HG03457 (cell line): ENCODE measurements around the gene GRXCR1.
A peak's percentile ranks its signal among the peaks of the same experiment; 100 is the strongest.

ENCODE experiments used
- ATAC-seq: cut with Tn5 transposase; IDR thresholded peaks from one replicate; pipeline ENCODE4 v1.9.1; 2021; ENCODE audit warnings: moderate number of reproducible peaks; ENCODE audit not compliant: unreplicated experiment

GRXCR1 gene

DNA sequence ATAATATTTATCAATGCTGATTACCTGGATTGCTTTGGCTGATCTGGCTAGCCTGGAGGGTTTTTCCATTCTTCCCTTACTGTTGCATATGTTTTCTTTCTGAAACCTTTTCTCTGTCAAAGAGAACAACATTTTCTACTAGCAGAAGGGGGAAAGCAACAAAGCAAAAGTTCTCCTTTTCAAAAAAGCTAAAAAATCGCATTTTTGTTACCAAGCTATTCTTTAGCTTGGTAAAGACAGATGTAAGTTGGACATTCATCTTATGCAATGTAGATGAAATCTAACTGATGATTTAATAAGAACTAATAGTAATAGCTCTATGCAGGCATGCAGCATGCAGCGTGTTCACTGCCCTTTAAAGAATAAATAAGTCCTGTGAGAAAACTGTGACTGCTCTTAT lies at the start of gene GRXCR1:
GRXCR1 (plus strand) TSS at position 301 of the 400 bp plus-strand sequence. CDS start 554 bp downstream, outside the sequence.
- no peak for ATAC-seq

DNA sequence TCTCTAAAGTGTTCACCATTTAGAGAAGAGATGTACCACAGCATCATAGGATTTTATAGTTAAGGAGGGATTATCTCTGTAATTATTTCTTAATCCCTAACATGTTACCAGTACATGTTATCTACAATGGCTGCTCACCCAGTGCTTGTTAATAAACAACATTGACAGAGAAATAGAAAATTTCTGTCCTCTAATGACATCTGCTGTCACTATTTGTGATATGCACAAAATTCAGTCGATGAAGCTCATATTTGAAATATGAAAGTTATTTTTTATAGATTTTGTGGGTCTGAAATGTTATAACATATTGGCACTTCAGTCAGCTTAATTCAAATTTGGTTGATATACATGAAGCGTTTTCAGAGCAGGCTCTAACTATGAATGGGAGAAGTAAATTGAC lies 48.8 kb upstream of the GRXCR1 start:
- ATAC-seq: no peak

DNA sequence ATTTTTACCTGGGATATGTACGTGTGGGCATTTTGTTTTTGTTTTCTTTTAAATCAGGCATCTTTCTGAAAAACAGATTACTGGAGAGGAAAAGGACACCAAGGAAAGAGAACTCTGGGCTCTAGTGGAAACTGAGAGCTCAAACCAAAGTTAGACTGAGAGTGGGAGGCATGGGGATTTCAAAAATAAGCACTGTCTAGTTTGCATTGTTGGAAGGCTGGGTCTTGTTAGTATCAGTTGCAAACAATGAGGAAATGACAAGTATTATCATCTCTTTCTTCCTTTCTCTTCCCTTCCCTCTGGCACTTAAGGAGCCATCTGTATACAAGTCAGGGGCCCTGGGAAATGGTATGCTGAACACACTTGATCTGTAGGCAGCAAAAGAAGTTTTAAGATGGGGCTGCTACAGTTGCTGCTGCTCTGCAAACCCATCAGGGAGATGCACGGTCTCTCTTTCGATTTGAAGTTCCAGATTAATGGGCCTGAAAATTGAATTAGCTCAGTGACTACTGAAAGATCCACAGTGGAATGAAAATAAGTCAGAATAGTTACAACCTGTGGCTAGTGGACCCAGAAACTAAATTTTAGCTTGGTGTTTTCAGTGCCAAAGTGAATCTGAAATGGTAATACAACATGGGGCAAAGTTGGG lies 48.0 kb upstream of the GRXCR1 start:
- ATAC-seq: no peak

DNA sequence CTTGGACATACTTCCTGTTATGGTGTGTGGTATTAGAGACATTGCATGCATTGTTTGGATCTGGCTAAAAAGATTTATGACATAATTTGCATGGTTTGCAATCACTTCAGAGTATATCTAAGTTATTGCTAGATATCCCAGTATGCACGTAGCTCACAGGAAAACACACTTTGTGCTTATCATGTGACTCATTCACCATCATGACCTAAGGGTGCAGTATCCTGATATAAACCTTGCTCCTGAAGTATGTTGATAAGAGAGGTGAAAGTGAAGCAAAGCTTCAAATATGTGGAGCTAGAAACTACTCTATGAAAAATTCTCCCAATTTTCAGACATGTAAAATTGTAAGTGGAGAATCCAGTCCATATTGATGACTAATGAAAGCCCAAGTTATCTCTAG lies 46.9 kb upstream of the GRXCR1 start:
- no peak for ATAC-seq

DNA sequence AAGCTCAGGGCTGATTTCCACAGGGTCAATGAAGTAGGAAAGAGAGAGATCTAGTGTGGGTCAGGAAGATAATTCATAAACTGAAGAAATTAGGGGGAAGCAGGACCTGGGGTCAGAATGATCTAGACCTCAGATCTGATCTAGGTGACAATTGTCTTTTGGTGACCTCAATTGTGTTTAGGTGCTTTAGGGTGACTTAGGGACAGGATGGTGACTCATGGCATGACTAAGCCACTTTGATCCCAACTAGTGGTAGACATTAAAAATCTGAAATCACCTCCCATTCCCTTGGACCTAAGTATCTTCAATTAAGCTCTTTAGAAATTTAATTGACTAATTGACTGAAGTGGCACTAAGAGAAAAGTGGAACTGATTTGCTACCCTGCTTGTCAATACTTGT lies 36.7 kb upstream of the GRXCR1 start:
- no peak for ATAC-seq

DNA sequence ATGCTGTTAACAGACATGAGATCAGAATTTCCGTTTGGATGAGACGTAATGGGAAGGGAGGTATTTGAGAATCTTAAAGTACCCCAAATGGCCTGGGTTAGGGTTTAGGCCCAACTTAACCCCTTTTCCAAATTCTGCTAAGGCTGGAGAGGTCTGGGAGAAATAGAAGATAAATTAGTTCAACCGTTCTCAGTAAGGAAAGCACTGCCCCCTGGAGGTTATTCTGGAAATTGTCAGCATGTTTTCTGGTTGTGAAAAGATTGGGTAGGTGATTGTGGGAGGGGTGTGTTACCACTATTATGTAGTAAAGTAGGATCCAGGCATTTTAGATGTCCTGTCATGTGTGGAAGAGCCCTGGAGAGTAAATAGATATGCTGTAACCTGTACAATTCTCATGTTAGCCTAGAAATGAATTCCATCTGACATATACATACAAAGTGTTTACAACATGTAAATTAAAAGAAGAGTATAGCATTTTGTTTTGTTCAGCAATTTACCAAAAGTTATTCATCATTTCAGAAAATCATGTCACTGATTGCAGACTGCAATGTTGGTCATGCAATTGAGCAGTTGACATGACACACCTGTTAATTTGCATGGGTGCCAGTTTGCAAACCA lies 26.8 kb upstream of the GRXCR1 start:
- ATAC-seq: peak; percentile 65

DNA sequence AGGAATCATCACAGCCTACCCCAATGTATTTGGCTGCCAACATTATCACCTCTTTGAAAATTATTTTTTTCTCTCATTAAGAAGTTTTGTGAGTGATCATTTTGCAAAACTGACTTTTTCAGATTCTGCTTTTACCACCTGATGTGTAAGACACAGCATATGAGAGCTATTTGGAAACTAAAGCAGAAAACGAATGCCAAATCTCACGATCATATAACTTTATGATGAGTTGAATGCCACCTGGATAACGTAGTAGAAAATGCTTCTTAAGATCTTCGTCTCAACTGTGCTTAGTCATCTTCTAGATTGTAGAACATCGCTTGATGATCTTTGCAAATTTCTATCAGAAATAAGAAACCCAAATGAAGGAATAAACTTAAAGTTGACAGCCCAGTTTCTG lies 21.3 kb upstream of the GRXCR1 start:
- no peak for ATAC-seq

DNA sequence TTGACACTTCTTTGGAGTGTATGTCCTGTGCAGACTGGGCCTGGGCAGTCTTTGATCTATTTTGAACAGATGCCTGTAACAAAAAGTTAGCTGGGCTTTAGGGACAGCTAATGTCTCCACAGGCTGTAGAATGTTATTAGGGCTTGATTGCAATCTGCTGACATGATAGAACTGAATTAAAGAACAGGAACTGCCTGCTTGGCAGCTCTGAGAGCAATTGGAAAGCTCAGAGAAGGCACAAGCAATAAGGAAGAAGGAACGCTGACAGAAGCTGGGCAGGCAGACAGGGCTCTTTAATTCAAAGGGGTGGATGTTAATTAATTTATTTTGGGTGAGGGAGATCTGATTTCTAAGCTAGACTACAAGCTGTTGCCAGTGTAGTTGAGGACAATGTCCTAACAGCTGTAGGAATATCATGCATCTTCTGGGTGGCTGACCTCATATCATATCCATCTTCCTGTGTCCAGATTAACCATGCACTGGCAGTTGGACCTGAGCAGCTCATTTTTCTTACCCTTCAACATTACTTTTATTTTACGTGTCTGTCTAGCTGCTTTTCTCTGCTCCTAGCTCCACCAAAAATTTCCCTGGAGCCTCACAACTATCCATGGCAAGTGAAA lies 20.7 kb upstream of the GRXCR1 start:
- no peak for ATAC-seq

DNA sequence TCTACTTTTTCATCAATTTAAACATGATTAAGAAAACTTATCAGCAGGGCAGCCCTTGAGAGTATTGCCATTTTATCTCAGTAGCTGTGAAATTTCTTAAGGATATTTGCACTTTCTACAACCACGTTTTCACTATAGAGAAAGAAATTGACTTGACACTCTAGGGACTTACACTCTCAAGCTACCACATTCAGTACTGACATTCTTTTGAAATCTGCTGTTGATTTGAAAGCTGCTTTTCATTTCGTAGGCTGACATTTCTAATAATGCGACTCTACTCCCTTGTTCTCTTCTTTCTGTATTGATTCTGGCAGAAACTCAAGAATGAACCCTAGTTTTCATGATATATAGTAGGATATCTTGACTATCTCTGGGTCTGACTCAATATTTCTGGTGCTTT lies 13.7 kb upstream of the GRXCR1 start:
- ATAC-seq: no peak

DNA sequence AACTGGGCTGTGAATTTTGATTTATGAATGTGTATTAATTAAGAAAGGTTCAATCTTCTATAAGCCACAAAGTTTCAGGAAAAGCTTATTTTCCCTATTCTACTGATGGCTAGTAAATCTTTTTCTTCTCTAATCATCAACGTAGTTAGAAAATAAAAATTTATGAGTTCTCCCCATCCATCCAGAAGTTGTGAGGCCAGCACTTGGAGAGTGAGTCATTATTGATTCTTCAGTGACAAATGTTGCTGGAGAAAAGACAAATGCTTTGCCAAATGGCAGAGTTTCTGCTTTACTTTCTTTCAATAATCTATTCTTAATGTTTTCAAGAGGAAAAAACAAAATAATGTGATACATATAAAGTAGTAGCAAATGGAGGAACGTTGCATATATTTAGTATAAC lies 11.3 kb upstream of the GRXCR1 start:
- no peak for ATAC-seq

DNA sequence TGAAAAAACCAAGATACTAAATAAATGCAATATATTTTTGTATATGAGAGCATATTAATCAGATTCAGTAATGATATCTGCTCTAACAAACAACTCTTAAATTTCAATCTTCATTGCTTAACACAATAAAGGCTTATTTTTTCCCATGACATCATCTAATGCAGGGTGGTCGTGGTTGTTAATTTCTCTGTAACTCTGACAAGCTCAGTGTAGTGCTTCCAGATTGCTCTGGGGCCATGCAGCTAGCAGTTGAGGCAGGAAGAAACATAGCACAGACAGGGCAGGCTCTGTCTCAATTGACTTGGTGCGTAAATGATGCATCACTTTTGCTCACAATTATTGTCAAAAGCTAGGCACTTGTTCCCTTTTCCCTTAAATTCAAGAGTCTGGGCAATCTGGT lies 869 bp upstream of the GRXCR1 start:
- no peak for ATAC-seq

DNA sequence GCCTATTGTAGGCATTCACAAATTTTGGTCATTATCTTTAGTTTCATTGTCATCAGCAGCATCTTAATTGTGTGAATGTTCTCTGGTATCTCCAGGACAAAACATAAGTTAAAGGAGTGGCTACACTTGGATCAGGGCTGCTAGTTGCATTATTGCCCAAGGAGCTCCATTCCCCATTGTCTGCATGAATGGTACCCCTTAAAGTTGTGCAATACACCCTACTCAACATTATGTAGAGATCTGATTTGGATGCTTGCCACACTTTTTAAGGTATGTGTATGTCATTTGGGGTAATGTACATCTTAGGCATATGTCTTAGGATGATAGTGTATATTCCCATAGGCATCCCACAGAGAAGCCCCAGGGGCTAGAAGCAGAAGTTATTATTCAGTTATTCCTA lies 2.9 kb downstream of the GRXCR1 start:
- no peak for ATAC-seq

DNA sequence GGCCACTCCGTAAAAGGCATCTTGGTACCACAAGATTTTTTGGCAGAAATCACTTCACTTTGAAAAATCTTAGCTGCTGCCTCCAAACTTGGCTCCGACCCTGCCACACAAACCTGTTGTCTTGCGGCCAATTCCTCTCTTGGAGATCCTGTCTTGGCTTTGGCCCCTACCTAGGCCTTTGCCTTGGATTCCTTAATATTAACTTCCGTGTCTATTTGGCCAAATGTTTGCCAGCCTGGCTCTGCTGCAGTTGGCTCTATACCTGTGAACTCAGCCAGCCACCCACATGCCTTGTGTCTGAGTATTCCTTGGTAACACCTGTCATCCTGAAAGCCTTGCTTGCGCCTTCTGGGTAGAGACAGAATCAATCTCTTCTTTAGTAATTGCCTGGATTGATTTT lies 12.5 kb downstream of the GRXCR1 start:
- ATAC-seq: no peak

DNA sequence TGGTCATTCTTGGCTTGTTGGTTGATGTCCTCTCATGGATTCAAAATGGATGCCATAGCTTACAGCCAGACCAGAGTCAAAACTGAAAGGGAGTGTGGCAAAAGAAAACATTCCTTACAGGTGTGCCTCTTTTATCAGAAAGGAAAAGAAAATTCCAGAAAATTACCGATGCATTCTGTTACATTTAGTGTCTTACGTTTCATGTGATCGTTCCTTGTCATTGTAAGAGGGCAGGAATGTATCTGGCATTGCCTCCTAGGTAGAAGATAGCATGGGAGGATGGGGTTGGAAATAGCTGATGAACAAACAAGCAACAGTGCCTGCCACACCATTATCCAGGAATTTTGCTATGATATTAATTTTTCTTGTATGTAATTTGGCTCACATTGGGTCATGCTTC lies 13.1 kb downstream of the GRXCR1 start:
- no peak for ATAC-seq

DNA sequence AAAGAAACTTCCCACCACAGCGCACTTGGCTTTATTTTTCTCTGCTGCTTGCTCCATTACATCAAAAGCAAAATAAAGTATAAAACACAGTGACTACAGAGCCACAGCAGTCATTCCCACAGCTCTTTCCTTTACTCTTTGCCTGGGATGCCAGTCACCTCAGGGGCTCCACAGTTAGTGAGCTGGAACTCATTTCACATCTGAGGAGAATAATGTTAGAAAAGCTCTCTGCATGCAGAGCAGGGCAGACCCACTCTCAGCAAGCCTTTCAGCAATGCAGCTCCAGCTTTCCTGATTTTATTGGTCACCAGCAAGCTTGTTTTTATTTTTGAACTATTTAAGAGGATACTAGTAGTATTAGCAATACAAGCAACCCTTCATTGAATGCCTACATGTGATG lies 13.8 kb downstream of the GRXCR1 start:
- no peak for ATAC-seq

DNA sequence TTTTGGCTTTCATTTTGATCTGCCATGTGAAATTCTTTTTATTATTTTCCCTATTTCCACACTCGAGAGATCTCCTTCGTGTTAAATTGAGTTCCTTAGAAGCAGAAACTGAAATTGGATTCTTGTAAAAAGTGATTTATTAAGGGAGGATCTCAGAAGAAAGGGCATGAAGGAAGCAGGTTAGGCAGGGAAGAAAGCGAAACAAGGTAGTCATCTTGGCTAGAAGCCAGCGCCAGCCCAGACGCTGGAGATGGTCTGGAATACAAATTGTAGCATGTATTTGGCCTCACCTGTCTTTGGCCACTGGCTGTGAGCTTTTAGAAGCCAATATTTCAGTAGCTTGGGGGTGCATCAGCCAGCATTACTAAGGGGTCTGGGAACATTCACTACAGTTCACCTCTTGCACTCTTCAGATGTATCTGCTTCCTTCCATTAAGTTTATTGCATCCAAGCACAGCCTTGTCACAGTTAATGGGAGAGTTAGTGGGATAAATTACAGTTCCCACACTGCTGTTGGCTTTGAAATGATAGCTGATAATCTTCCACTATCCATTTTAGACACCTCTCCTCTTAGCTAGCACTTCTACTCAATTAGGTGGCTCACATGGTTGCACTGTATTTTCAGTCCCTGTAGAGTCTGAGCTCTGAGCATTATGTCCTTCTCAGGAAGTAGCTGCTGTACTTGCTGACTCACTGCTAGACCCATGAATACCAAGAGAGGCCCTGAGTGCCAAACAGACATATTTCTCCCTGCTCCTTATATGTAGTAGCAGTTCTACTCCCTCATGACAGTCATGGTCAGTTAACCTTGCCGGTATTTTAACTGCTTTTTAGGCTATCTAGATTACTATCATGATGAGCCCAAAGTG lies 14.6 kb downstream of the GRXCR1 start:
- ATAC-seq: no peak

DNA sequence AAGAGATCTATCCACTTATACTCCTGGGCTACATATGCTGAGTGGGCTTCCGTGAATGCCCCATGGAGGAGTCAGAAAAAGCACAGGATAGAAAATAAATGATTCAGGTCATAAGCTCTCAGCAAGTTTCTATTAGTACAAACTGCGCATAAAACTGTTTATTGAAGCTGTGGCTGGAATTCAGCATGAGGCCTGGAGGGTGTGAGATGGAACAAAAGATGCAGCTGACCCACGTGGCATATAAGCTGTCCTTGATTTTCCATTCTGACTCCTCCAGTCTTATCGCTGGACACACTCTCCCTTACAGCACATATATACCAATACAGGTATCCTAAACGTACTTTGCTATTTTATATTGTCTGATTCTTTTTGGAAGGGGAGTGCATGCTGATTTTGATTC lies 17.9 kb downstream of the GRXCR1 start:
- no peak for ATAC-seq

DNA sequence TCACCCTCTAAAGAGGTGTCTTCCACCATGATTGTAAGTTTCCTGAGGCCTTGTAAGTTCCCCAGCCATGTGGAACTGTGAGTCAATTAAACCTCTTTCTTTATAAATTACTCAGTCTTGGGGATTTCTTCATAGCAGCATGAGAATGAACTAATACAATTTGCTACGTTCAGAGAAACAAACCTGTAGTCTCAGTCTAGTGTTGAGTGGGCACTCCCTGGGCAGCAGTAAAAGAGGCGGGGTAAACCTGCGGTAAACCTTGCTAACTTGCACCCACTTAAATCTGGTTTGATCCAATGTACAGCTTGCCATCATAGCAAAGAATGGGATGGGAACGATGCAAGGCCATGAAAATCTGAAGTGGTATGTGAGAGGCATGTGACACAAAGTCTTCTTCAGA lies 22.4 kb downstream of the GRXCR1 start:
- ATAC-seq: no peak

DNA sequence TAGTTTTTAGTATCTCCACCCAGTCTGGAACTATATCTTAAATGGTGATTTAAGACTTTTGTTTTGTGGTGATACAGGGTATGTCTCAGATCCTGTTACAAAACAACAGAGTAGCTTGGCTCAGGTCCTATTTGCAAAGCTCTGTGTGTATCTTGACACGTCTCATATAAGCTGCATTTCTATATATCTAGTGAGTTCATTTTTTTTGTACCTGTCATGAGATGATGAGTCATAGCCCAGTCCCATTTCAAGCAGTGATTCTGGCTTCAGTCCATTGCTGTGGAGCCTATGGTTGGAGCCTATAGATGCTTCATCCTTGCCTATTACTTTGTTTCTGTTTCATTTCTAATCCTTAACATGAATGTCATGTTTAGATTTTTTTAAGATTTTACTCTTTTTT lies 23.0 kb downstream of the GRXCR1 start:
- ATAC-seq: no peak

DNA sequence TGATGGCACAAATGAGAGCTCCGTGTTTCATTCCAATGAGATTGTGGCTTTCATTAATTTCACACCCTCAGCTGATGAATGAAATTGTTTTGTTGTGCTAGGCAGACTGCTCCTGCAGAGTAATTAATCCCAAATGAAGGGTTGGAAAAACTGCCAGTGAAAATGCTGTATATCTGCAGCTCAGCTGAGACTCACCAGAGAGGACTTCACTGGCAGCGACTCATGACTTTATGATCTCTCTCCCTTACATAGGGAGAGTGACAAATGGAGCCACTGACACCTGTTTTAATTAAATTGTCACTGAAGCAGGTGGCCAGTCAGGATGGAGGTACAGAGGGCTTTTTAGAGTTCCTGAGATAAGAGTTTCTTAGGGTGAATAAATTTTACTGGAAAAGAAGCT lies 24.8 kb downstream of the GRXCR1 start:
- ATAC-seq: no peak

DNA sequence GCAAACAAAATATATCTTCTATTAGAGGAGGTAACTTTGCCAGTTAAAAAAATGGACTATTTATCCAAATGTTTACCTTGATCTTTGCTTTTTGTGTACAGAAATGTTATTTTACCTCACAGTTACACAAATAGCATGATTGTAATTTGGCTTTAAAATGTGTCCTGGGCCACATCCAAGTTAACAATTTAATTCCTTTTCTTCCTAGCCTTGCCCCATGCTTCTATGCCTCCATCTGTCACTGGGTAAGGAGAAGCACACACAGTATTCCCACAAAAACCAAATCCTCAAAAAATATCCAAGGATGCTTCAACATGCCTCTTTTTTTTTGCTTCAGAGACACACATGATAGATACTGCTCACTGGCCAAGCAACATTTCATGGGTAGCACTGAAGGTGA lies 30.9 kb downstream of the GRXCR1 start:
- no peak for ATAC-seq

DNA sequence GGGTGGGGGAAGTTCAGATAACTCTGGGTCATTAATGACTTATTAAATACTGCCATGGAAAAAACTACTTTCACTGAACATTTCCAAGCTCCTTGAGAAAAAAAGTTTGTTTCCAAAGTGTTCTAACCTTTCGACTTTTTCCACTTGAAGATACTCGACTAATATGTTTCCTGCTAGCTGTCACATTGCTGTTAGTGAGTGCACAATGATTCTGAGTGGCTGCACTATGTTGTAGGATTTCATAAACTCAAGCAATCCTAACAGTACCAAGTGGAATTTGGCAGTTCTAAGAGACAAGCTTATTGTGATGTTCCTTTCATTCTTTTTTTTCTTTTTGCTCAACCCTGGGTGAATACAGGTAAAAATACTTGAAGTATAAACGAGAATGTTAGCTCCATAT lies 33.4 kb downstream of the GRXCR1 start:
- ATAC-seq: no peak
